ENCODE data around the gene SNRNP27. TPM values are rescaled to one million over a fixed set of nuclear protein-coding genes. Genes with fewer than 3 reads are reported as not detected.
A peak's percentile ranks its signal among the peaks of the same experiment; 100 is the strongest.
"Not testable (repeated sequence)": the region's sequence is repeated elsewhere in the genome, so short reads cannot be mapped to it uniquely, and the experiment has no call there.

The SNRNP27 gene
- total and polyA plus RNA-seq, 5 donors from 2014 or later = 44.1 to 70.2 (median 59.1) TPM

DNA sequence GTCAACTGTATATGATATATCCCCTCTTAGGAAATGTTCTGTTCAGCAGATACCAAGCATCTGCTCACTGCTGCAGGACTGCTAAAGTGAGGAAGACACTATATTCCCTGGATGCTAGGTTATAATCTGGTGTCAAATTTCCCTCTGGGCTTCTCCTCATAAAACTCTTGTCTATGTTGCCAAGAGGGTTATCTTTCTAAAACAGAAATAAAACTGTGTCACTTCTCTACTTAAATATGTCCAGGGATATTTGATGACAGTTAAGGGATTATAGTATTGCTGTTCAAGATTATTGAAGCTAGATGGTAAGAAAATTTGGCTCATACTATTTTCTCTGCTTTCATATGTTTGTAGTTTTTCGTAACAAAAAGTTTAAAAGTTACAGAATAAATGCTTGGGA, 30.5 kb upstream of the SNRNP27 start:
- DNase-seq = no peak
- no peak overlapping the region for H3K27ac Mint-ChIP-seq
- ATAC-seq (ENCODE audit: low read depth in 2 of 2) = no peak
- H3K9me3 Mint-ChIP-seq = no peaks in the 10 kb centered on the region
- H3K27ac ChIP-seq (ENCODE audit: insufficient read depth, low read length, poor library complexity, severe bottlenecking) = no peak overlapping the region
- no peaks in the 10 kb centered on the region for H3K9me3 ChIP-seq (ENCODE audit: control insufficient read depth in 2 of 2, low read length in 2 of 2)
- H3K27me3 Mint-ChIP-seq = no peaks in the 10 kb centered on the region
- H3K4me1 ChIP-seq (ENCODE audit: control insufficient read depth, insufficient read depth, low read length, poor library complexity, severe bottlenecking) = no peaks in the 10 kb centered on the region
- H3K4me3 ChIP-seq (ENCODE audit: low read depth, low read length) = no peak overlapping the region
- no peaks in the 10 kb centered on the region for H3K4me1 Mint-ChIP-seq
- H3K27me3 ChIP-seq (ENCODE audit: control insufficient read depth, insufficient read depth, low read length) = no peaks in the 10 kb centered on the region
- H3K36me3 ChIP-seq (ENCODE audit: control insufficient read depth, insufficient read depth, low read length) = peaks cover 54% of the 10 kb centered on the region
- no peak overlapping the region for H3K4me3 Mint-ChIP-seq
- peaks cover 23% of the 10 kb centered on the region for H3K36me3 Mint-ChIP-seq

DNA sequence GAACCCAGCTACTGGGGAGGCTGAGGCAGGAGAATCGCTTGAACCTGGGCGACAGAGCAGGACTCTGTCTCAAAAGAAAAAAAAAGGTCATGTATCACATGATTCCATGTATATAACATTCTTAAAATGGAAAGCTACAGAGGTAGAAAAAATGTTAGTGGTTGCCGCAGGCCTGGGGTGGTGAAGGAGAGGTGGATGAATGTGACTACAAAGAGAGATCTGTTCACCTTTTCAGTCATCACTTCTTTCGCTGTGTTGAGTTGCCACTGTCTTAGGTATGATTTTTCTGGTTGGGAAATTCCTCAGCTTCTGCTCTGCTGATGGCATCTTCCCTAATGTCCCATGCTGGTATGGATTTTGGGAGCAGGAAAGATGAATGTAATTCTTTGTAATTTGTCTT, 5.3 kb upstream of the SNRNP27 start:
- no peak overlapping the region for H3K4me3 Mint-ChIP-seq
- peaks cover 4% of the 10 kb centered on the region for H3K27me3 Mint-ChIP-seq

DNA sequence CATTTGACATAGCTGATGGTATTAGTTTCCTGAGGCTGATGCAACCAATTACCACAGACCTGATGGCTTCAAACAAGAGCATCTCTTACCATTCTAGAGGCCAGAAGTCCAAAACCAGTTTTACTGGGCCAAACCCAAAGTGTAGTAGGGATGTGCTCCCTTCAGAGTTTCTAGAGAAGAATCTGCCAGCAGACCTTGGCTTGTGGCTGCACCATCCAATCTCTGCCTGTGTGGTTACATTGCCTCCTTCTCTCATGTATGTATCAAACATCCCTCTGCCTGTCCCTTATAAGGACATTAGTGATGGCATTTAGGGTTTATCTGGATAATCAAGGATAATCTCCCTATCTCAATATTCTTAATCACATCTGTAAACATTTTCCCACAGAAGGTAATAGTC, 4.5 kb upstream of the SNRNP27 start:
- H3K9me3 Mint-ChIP-seq = peaks cover 0 to 3% (median 0%) of the 10 kb centered on the region in 7 donors
- no peak overlapping the region for H3K4me3 Mint-ChIP-seq
- H3K27me3 ChIP-seq (ENCODE audit: control insufficient read depth, insufficient read depth, low read length) = no peaks in the 10 kb centered on the region

More for the DNA sequence above, 5.3 kb upstream of the SNRNP27 start:
- no peaks in the 10 kb centered on the region for H3K36me3 ChIP-seq (ENCODE audit: control insufficient read depth, insufficient read depth, low read length)
- H3K27ac ChIP-seq (ENCODE audit: insufficient read depth, low read length, poor library complexity, severe bottlenecking) = no peak overlapping the region
- H3K9me3 Mint-ChIP-seq = peaks cover 0 to 3% (median 0%) of the 10 kb centered on the region in 7 donors
- H3K9me3 ChIP-seq (ENCODE audit: control insufficient read depth in 2 of 2, low read length in 2 of 2) = no peaks in the 10 kb centered on the region
- H3K36me3 Mint-ChIP-seq = no peaks in the 10 kb centered on the region
- H3K4me1 ChIP-seq (ENCODE audit: control insufficient read depth, insufficient read depth, low read length, poor library complexity, severe bottlenecking) = no peaks in the 10 kb centered on the region
- no peak overlapping the region for H3K27ac Mint-ChIP-seq
- H3K4me1 Mint-ChIP-seq = peaks cover 3 to 7% (median 5%) of the 10 kb centered on the region in 4 donors
- H3K27me3 ChIP-seq (ENCODE audit: control insufficient read depth, insufficient read depth, low read length) = no peaks in the 10 kb centered on the region
- DNase-seq (no peak), ATAC-seq (ENCODE audit: low read depth in 2 of 2) (no peak)
- no peak overlapping the region for H3K4me3 ChIP-seq (ENCODE audit: low read depth, low read length)

DNA sequence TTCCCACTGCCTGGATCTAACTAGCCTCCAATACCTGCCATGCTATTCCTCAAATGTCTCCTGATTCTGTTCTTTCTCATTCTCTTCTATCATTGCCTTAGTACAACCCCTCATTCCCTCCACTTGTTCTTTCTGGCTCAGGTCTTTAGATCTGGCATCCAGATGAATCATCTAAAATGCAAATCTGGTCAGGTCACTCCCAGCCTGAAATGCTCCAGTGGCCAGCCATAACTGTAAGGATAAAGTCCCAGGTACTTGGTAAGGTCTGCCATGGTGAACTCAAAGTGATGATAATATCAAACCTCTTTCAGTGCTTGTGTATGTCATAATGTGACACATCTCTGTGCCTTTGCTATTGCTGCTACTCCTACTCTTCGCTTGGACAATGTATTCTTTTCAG, 2.9 kb upstream of the SNRNP27 start:
- peaks cover 0 to 3% (median 0%) of the 10 kb centered on the region in 7 donors for H3K9me3 Mint-ChIP-seq
- Histone ChIP-seq H3K36me3 (ENCODE audit: control insufficient read depth, insufficient read depth, low read length) (peaks cover 8% of the 10 kb centered on the region), H3K4me1 (ENCODE audit: control insufficient read depth, insufficient read depth, low read length, poor library complexity, severe bottlenecking) (peaks cover 14% of the 10 kb centered on the region), H3K4me3 (ENCODE audit: low read depth, low read length) (no peak overlapping the region), H3K27me3 (ENCODE audit: control insufficient read depth, insufficient read depth, low read length) (no peaks in the 10 kb centered on the region), H3K9me3 (ENCODE audit: control insufficient read depth in 2 of 2, low read length in 2 of 2) (no peaks in the 10 kb centered on the region), H3K27ac (ENCODE audit: insufficient read depth, low read length, poor library complexity, severe bottlenecking) (no peak overlapping the region)
- peaks cover 7 to 31% (median 14%) of the 10 kb centered on the region in 4 donors for H3K4me1 Mint-ChIP-seq
- H3K36me3 Mint-ChIP-seq = no peaks in the 10 kb centered on the region
- H3K4me3 Mint-ChIP-seq = no peak overlapping the region
- ATAC-seq (ENCODE audit: low read depth in 2 of 2) = no peak
- DNase-seq = no peak
- no peak overlapping the region for H3K27ac Mint-ChIP-seq
- H3K27me3 Mint-ChIP-seq = peaks cover 8% of the 10 kb centered on the region

More for the DNA sequence above, 4.5 kb upstream of the SNRNP27 start:
- no peaks in the 10 kb centered on the region for H3K9me3 ChIP-seq (ENCODE audit: control insufficient read depth in 2 of 2, low read length in 2 of 2)
- no peak overlapping the region for H3K27ac ChIP-seq (ENCODE audit: insufficient read depth, low read length, poor library complexity, severe bottlenecking)
- Mint-ChIP-seq H3K27me3 (peaks cover 8% of the 10 kb centered on the region), H3K27ac (no peak overlapping the region), H3K36me3 (no peaks in the 10 kb centered on the region), H3K4me1 (peaks cover 7 to 16% (median 12%) of the 10 kb centered on the region in 4 donors)
- H3K4me3 ChIP-seq (ENCODE audit: low read depth, low read length) = no peak overlapping the region
- ATAC-seq (ENCODE audit: low read depth in 2 of 2) (no peak), DNase-seq (no peak)
- peaks cover 1% of the 10 kb centered on the region for H3K4me1 ChIP-seq (ENCODE audit: control insufficient read depth, insufficient read depth, low read length, poor library complexity, severe bottlenecking)
- no peaks in the 10 kb centered on the region for H3K36me3 ChIP-seq (ENCODE audit: control insufficient read depth, insufficient read depth, low read length)

DNA sequence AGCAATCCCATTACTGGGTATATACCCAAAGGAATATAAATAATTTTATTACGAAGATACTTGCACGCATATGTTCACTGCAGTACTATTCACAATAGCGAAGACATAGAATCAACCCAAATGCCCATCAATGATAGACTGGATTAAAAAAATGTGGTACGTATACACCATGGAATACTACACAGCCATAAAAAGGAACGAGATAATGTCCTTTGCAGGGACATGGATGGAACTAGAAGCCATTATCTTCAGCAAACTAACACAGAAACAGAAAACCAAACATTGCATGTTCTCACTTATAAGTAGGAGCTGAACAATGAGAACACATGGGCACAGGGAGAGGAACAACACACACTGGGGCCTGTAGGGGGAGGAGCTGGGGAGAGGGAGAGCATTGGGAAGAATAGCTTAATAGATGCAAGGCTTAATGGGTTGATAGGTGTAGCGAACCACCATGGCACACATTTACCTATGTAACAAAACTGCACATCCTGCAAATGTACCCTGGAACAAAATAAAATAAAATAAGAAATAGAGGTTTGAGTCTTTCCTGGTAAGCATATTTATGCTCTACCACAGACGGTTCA, 825 bp upstream of the SNRNP27 start:
- Histone ChIP-seq H3K27ac (ENCODE audit: insufficient read depth, low read length, poor library complexity, severe bottlenecking) (peak overlapping the region; percentile 75), H3K4me3 (ENCODE audit: low read depth, low read length) (peak overlapping the region; percentile 99), H3K36me3 (ENCODE audit: control insufficient read depth, insufficient read depth, low read length) (peaks cover 28% of the 10 kb centered on the region), H3K4me1 (ENCODE audit: control insufficient read depth, insufficient read depth, low read length, poor library complexity, severe bottlenecking) (peaks cover 14% of the 10 kb centered on the region)
- Mint-ChIP-seq H3K4me3 (peak overlapping the region; percentile 98 to 100 (median 100)), H3K36me3 (peaks cover 10% of the 10 kb centered on the region), H3K4me1 (peaks cover 16 to 48% (median 26%) of the 10 kb centered on the region in 4 donors), H3K27ac (peak overlapping the region in 2 of 3 donors; percentile 100)
- H3K27me3 Mint-ChIP-seq; DNase-seq; H3K9me3 Mint-ChIP-seq; H3K9me3 ChIP-seq (ENCODE audit: control insufficient read depth in 2 of 2, low read length in 2 of 2); ATAC-seq (ENCODE audit: low read depth in 2 of 2); H3K27me3 ChIP-seq (ENCODE audit: control insufficient read depth, insufficient read depth, low read length): not testable (repeated sequence)

DNA sequence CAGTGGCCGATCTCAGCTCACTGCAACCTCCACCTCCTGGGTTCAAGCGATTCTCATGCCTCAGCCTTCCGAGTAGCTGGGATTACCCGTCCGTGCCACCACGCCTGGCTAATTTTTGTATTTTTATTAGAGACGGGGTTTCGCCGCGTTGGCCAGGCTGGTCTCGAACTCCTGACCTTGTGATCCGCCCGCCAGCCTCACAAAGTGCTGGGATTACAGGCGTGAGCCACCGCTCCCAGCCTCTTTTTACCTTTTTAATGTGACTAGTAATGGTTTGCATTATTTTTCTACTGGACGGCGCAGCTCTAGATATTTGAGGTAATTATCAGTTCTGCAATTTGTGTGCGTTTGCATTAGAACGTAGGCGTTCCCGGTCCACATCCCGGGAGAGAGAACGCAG, 981 bp downstream of the SNRNP27 start:
- H3K4me1 Mint-ChIP-seq = peaks cover 21 to 59% (median 31%) of the 10 kb centered on the region in 4 donors
- not testable (repeated sequence) for DNase-seq; H3K9me3 ChIP-seq (ENCODE audit: control insufficient read depth in 2 of 2, low read length in 2 of 2); ATAC-seq (ENCODE audit: low read depth in 2 of 2); H3K27me3 ChIP-seq (ENCODE audit: control insufficient read depth, insufficient read depth, low read length); H3K9me3 Mint-ChIP-seq; H3K27me3 Mint-ChIP-seq
- H3K27ac Mint-ChIP-seq = peak overlapping the region in 2 of 3 donors; percentile 98 to 100
- Histone ChIP-seq H3K36me3 (ENCODE audit: control insufficient read depth, insufficient read depth, low read length) (peaks cover 43% of the 10 kb centered on the region), H3K4me3 (ENCODE audit: low read depth, low read length) (peak overlapping the region; percentile 99), H3K4me1 (ENCODE audit: control insufficient read depth, insufficient read depth, low read length, poor library complexity, severe bottlenecking) (peaks cover 14% of the 10 kb centered on the region), H3K27ac (ENCODE audit: insufficient read depth, low read length, poor library complexity, severe bottlenecking) (peak overlapping the region; percentile 75)
- H3K36me3 Mint-ChIP-seq = peaks cover 16% of the 10 kb centered on the region
- H3K4me3 Mint-ChIP-seq = peak overlapping the region; percentile 98 to 100 (median 100)

DNA sequence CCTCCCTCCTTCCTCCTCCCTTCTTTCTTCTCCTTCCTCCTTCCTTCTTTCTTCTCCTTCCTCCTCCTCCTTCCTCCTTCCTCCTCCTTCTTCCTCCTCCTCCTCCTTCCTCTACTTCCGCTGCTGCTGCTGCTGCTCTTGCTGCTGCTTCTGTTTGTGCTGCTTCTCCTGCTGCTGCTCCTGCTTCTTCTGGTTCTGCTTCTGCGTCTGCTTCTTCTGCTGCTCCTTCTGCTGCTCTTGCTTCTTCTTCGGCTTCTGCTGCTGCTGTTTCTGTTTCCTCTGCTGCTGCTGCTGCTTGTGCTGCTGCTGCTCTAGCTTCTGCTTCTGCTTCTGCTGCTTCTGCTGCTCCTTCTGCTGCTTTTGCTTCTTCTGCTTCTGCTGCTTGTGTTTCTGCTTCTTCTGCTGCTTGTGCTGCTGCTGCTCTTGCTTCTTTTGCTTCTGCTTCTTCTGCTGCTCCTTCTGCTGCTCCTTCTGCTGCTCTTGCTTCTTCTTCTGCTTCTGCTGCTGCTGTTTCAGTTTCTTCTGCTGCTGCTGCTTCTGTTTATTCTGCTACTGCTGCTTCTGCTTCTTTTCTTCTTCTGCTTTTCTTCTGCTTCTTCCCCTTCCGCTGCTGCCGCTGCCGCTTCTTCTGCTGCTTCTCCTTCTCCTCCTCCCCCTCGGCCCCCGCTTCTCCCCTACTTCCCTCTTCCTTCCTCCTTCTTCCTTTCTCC, 8.6 kb downstream of the SNRNP27 start:
- ATAC-seq (ENCODE audit: low read depth in 2 of 2) (peak; percentile 46 to 54), DNase-seq (peak in 2 of 3 donors; percentile 24 to 46)
- H3K4me1 ChIP-seq (ENCODE audit: control insufficient read depth, insufficient read depth, low read length, poor library complexity, severe bottlenecking) = peaks cover 33% of the 10 kb centered on the region
- no peaks in the 10 kb centered on the region for H3K27me3 ChIP-seq (ENCODE audit: control insufficient read depth, insufficient read depth, low read length)
- peak overlapping the region; percentile 64 to 100 (median 91) for H3K27ac Mint-ChIP-seq
- no peaks in the 10 kb centered on the region for H3K9me3 ChIP-seq (ENCODE audit: control insufficient read depth in 2 of 2, low read length in 2 of 2)
- peak overlapping the region; percentile 72 for H3K27ac ChIP-seq (ENCODE audit: insufficient read depth, low read length, poor library complexity, severe bottlenecking)
- H3K36me3 Mint-ChIP-seq = peaks cover 42% of the 10 kb centered on the region
- peaks cover 57% of the 10 kb centered on the region for H3K36me3 ChIP-seq (ENCODE audit: control insufficient read depth, insufficient read depth, low read length)
- H3K27me3 Mint-ChIP-seq = no peaks in the 10 kb centered on the region
- no peaks in the 10 kb centered on the region for H3K9me3 Mint-ChIP-seq
- peaks cover 20 to 67% (median 47%) of the 10 kb centered on the region in 4 donors for H3K4me1 Mint-ChIP-seq
- peak overlapping the region; percentile 86 to 95 (median 90) for H3K4me3 Mint-ChIP-seq
- H3K4me3 ChIP-seq (ENCODE audit: low read depth, low read length) = peak overlapping the region; percentile 90

All from CD4-positive, CD25-positive, alpha-beta regulatory T cell (primary cell).